GM13976 (cell line): ENCODE measurements around the gene NEO1.
"Not testable (repeated sequence)": the region's sequence is repeated elsewhere in the genome, so short reads cannot be mapped to it uniquely, and the experiment has no call there.

Source experiments
- DNase-seq: peaks from one replicate; pipeline ENCODE4 v3.0.0; 2012; ENCODE audit warnings: low spot score
- in situ Hi-C: fragments of 300-500 bp; cut with MboI; formaldehyde crosslinking; loops from one replicate; pipeline ENCODE4 v1.12.0; 2022; ENCODE audit warnings: low sequenced_read_pairs, mixed read lengths, inconsistent platforms; ENCODE audit not compliant: unreplicated experiment
- TF ChIP-seq, protein P1 (sequence below): IDR thresholded peaks from 2 replicates; pipeline ENCODE4 v1.5.1; 2012; ENCODE audit warnings: borderline replicate concordance, mild to moderate bottlenecking; ENCODE audit not compliant: insufficient read depth; ENCODE audit errors: extremely low read depth, missing control alignments, control extremely low read depth

Gene NEO1

DNA sequence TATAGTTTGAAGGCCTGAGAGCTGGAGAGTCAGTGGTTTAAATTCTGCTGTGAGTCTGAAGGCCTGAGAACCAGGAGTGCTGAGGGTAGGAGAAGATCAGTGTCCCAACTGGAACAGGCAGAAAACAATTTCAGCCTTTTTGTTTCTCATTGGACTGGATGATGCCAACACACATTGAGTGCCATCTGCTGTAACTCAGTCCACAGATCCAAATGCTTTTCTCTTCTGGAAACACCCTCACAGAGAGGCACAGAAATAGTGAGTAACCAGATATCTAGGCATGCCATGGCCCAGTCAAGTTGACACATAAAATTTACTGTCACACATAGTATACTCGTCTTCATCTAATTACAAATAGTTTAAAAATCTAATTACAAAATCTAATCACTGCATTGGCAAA, 100.8 kb downstream of the NEO1 start:
- no peak for DNase-seq
- in situ Hi-C loops: no loop called here
- TF ChIP-seq, protein P1, sequence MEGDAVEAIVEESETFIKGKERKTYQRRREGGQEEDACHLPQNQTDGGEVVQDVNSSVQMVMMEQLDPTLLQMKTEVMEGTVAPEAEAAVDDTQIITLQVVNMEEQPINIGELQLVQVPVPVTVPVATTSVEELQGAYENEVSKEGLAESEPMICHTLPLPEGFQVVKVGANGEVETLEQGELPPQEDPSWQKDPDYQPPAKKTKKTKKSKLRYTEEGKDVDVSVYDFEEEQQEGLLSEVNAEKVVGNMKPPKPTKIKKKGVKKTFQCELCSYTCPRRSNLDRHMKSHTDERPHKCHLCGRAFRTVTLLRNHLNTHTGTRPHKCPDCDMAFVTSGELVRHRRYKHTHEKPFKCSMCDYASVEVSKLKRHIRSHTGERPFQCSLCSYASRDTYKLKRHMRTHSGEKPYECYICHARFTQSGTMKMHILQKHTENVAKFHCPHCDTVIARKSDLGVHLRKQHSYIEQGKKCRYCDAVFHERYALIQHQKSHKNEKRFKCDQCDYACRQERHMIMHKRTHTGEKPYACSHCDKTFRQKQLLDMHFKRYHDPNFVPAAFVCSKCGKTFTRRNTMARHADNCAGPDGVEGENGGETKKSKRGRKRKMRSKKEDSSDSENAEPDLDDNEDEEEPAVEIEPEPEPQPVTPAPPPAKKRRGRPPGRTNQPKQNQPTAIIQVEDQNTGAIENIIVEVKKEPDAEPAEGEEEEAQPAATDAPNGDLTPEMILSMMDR: no peak

DNA sequence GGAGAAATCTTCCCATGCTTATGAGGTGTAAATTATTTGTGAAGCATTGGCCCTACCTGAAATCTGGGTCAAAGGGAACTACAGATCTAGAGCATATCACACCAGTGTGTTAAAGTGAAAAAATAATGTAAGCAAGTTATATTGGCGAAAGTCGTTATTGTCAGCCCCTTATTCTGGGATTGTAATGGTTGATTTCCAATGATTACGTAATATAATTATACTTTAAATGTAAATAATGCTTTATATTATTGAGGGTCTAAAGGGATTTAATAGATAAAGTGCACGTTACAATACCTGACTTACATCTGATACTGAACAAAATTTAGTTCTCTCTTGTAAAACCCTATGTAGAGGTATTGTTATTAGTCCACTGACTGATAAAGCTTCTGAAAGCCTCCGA, 101.2 kb downstream of the NEO1 start:
- TF ChIP-seq, protein P1: no peak
- in situ Hi-C loops: no loop called here

DNA sequence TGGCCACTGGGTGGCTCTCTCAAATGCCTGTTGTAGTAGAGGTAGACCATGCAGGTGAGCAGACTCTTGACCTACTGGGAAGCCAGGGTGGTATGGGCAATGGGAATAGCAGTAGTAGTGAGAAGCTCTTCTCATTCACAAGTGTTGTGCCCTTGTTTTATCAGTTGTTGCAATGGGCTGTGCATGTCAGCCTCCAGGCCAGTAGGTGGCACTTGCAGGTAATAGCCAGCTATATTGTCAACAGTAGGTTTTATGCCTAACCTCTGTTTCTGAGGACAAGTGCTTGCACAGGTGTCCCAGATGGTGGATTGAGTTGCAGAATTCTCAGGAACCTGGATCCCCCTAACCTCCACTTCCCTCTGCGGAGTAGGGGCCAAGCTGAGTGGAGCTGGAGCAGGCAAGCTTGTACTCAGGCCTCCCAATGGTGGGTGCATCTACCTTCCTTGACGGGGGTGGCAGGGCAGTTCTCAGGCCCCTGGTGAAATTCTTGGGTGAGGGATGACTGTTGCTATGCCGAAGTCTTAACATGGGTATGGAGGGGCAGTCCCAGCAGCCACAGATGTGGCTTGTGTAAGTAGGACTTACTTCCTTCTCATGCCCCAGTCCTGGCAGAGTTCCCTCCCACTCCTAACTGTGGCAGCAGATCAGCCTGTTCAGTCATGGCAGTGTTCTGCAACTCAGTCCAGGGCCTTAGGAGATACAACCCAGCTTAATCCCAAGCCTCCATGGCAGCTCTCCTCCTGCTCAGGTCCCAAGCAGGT, 104.3 kb downstream of the NEO1 start:
- DNase-seq: no peak
- TF ChIP-seq, protein P1: no peak
- in situ Hi-C loops: no loop called here

More for the DNA sequence above, 101.2 kb downstream of the NEO1 start:
- DNase-seq: no peak

DNA sequence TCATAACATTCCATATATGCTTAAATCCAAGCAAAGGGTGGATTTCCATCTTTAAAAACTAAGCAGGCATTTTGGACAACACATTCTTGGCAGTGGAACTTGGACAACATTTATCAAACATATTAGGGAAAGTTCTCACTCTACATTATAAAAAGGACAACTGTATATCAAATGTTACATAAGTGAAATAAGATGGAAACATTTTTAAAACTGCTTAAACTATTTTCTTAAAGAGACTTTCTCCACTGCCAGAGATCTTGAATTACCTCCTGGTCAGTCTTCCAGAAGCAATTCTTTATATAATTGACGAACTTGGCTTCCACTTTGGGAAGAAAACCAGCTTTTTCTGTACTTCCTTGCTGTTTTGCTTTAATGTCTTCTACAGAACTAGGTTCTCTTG, 109.3 kb downstream of the NEO1 start:
- TF ChIP-seq, protein P1: no peak
- no peak for DNase-seq
- in situ Hi-C loops: no loop called here

DNA sequence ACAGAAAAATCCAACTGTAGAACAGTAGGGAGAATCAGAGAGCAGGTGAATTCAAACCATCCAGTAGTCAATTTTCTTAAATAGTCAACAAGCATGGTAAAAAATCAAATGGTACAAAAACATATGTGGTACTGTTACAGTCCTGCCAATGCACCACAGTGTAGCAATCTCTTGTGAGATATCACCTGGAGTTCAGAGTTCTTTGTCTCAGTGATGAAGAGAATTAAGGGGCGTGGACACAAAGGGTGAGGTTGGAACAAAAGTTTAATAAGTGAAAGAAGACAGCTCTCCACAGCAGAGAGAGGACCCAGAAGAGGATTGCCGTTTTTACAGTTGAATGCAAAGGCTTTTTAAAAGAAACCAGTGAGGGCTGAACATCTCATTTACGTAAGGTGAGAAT, 113.2 kb downstream of the NEO1 start:
- in situ Hi-C loops: no loop called here
- TF ChIP-seq, protein P1: no peak

DNA sequence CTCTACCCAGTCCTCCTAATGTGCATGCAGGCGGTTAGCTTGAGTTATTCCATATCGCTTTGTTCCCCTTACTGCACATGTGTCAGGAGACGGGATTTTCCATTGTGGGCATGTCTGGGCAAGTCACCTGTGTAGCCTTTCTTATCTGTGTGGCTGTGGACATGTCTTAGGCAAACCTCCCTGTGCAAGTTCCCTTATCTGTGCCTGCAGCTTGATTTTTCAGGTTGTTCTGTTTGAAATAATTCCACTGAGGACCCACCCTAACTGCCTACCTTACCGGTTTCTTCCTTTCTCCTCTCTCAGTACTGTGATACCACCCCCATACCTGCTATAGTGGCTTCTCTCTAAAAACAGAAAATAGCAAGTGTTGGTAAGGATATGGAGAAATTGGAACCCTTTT, 113.6 kb downstream of the NEO1 start:
- in situ Hi-C loops: no loop called here
- TF ChIP-seq, protein P1: no peak
- DNase-seq: no peak

More for the DNA sequence above, 113.2 kb downstream of the NEO1 start:
- DNase-seq: no peak

DNA sequence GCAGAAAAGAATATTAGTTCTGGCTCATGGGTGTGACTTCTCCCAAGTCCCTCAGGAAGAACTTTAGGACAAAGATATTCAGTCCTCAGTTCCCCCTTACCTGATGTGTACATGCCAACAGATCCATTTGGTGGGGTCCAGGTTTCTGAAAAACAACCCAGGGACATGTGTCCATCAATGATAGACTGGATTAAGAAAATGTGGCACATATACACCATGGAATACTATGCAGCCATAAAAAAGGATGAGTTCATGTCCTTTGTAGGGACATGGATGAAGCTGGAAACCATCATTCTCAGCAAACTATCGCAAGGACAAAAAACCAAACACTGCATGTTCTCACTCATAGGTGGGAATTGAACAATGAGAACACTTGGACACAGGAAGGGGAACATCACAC, 114.4 kb downstream of the NEO1 start:
- in situ Hi-C loops: not testable (repeated sequence)

More for the DNA sequence above, 114.4 kb downstream of the NEO1 start:
- not testable (repeated sequence) for DNase-seq
